Lung (tissue), 12 donors: ENCODE measurements around the gene IL13. TPM values are rescaled to one million over a fixed set of nuclear protein-coding genes. Genes with fewer than 3 reads are reported as not detected.

Experiments used
- ATAC-seq: fragments of 200-7000 bp; cut with Tn5 transposase; one replicate; pipeline ENCODE4 v1.9.1; 2020; ENCODE audit warnings: moderate number of reproducible peaks; ENCODE audit not compliant: insufficient read depth, low FRiP score
- DNase-seq, 3 donors: peaks; one replicate each; pipeline ENCODE4 v3.0.0-alpha.2; 2013 to 2017
- H3K27ac ChIP-seq, 2 donors: one replicate each; pipeline ENCODE4 v1.5.1; 2013; ENCODE audit warnings: mild to moderate bottlenecking in 2 of 2, moderate library complexity in 2 of 2, control low read depth in 1 of 2, inconsistent platforms in 1 of 2, low read depth in 1 of 2, low read length in 1 of 2
- H3K27me3 ChIP-seq, 3 donors: one replicate each; pipeline ENCODE4 v1.5.1; 2013; ENCODE audit warnings: low read length in 2 of 3; ENCODE audit not compliant: control insufficient read depth in 3 of 3, insufficient read depth in 3 of 3
- H3K36me3 ChIP-seq, 4 donors: one replicate each; pipeline ENCODE4 v1.5.1; 2013; ENCODE audit warnings: low read length in 4 of 4, mild to moderate bottlenecking in 1 of 4, moderate library complexity in 1 of 4; ENCODE audit not compliant: control insufficient read depth in 4 of 4, insufficient read depth in 4 of 4
- H3K4me1 ChIP-seq, 5 donors: one replicate each; pipeline ENCODE4 v1.5.1; 2013; ENCODE audit warnings: low read length in 5 of 5, mild to moderate bottlenecking in 2 of 5, moderate library complexity in 1 of 5; ENCODE audit not compliant: control insufficient read depth in 5 of 5, insufficient read depth in 5 of 5
- H3K4me3 ChIP-seq: one replicate; pipeline ENCODE4 v1.5.1; 2013; ENCODE audit warnings: mild to moderate bottlenecking, control low read depth, moderate library complexity
- H3K9ac ChIP-seq, 2 donors: one replicate each; pipeline ENCODE4 v1.5.1; 2013; ENCODE audit warnings: low read length in 2 of 2, control low read depth in 1 of 2; ENCODE audit not compliant: insufficient read depth in 1 of 2
- H3K9me3 ChIP-seq, 4 donors: one replicate each; pipeline ENCODE4 v1.5.1; 2013; ENCODE audit warnings: low read length in 3 of 4, mild to moderate bottlenecking in 1 of 4, moderate library complexity in 1 of 4; ENCODE audit not compliant: control insufficient read depth in 4 of 4, insufficient read depth in 3 of 4
- CTCF ChIP-seq: IDR thresholded peaks from 2 replicates; pipeline ENCODE4 v1.5.1; 2012; ENCODE audit warnings: mild to moderate bottlenecking; ENCODE audit errors: control extremely low read depth, extremely low read depth
- WGBS, 2 donors: extraction: QIAGEN DNeasy Blood & Tissue Kit; methylation state at CpG; one replicate each; pipeline ENCODE4 v1.1.7; 2013; 5-methylcytosine and 5-hydroxymethylcytosine counted together
- polyA plus RNA-seq, 2 donors: library from polyadenylated mRNA; stranded (reverse); fragments of 200-250 nt; gene quantifications; one replicate each; pipeline ENCODE4 v1.2.1, GENCODE V29; 2013
- total RNA-seq, 2 donors: library from RNA; depleted of rRNA in 1 of 2; stranded (reverse); fragments of >200 nt in 1 of 2; gene quantifications; one replicate each; pipeline ENCODE4 v1.2.1, GENCODE V29; 2014 to 2021
- donor health status: control.
- donor health status: control.
- donor health status: Bipolar disorder and iron deficiency.
- donor health status: healthy.
- donor health status: DM: yes; HTN: yes; CAD: no.

Gene IL13
- total and polyA plus RNA-seq, 4 donors, result 0.14 TPM; not detected in 3

- DNase-seq, result no peak
- H3K9me3 ChIP-seq, result no peaks in the 10 kb centered on the region
- no peak overlapping the region for H3K27ac ChIP-seq
- no peak overlapping the region for H3K4me3 ChIP-seq
- H3K27me3 ChIP-seq, result peaks cover 0 to 6% (median 4%) of the 10 kb centered on the region in 3 donors
- no peak for ATAC-seq
- no peak overlapping the region for H3K9ac ChIP-seq
- peaks cover 0 to 17% (median 0%) of the 10 kb centered on the region in 5 donors for H3K4me1 ChIP-seq
- H3K36me3 ChIP-seq, result no peaks in the 10 kb centered on the region
- no peak for TF ChIP-seq CTCF
- 85 to 86% methylated on average over 12 of the region's 12 CpGs for WGBS, 2 donors
Observed at GRCh38 chr5:132661231-132662003, 3.4 kb downstream of the IL13 start.

- Histone ChIP-seq H3K27ac (no peak overlapping the region), H3K4me3 (no peak overlapping the region), H3K9ac (no peak overlapping the region), H3K36me3 (no peaks in the 10 kb centered on the region), H3K4me1 (peaks cover 0 to 13% (median 0%) of the 10 kb centered on the region in 5 donors), H3K9me3 (no peaks in the 10 kb centered on the region), H3K27me3 (no peaks in the 10 kb centered on the region)
- no peak for TF ChIP-seq CTCF
- no peak for DNase-seq
- WGBS, 2 donors, result 92 to 93% methylated on average over 9 of the region's 9 CpGs
- ATAC-seq, result no peak
Observed at GRCh38 chr5:132662004-132662401, 4.0 kb downstream of the IL13 start.

GRCh38 chr5:132662925-132663770 lies 5.2 kb downstream of the IL13 start:
- WGBS, 2 donors, result 64 to 68% methylated on average over 25 of the region's 25 CpGs
- H3K4me1 ChIP-seq, result peaks cover 0 to 13% (median 0%) of the 10 kb centered on the region in 5 donors
- H3K36me3 ChIP-seq, result no peaks in the 10 kb centered on the region
- no peaks in the 10 kb centered on the region for H3K9me3 ChIP-seq
- ATAC-seq, result no peak
- peak in 1 of 3 donors; percentile 31 for DNase-seq
- H3K9ac ChIP-seq, result no peak overlapping the region
- H3K27ac ChIP-seq, result no peak overlapping the region
- TF ChIP-seq CTCF, result no peak
- no peak overlapping the region for H3K4me3 ChIP-seq
- H3K27me3 ChIP-seq, result no peaks in the 10 kb centered on the region
